Hepatic stellate cell (primary cell): ENCODE measurements around the gene ENTREP3.
A peak's percentile ranks its signal among the peaks of the same experiment; 100 is the strongest.
"Not testable (repeated sequence)": the region's sequence is repeated elsewhere in the genome, so short reads cannot be mapped to it uniquely, and the experiment has no call there.

Source experiments
- DNase-seq: peaks from one replicate; pipeline ENCODE4 v3.0.0; 2011; ENCODE audit warnings: low spot score

ENTREP3 gene

DNA sequence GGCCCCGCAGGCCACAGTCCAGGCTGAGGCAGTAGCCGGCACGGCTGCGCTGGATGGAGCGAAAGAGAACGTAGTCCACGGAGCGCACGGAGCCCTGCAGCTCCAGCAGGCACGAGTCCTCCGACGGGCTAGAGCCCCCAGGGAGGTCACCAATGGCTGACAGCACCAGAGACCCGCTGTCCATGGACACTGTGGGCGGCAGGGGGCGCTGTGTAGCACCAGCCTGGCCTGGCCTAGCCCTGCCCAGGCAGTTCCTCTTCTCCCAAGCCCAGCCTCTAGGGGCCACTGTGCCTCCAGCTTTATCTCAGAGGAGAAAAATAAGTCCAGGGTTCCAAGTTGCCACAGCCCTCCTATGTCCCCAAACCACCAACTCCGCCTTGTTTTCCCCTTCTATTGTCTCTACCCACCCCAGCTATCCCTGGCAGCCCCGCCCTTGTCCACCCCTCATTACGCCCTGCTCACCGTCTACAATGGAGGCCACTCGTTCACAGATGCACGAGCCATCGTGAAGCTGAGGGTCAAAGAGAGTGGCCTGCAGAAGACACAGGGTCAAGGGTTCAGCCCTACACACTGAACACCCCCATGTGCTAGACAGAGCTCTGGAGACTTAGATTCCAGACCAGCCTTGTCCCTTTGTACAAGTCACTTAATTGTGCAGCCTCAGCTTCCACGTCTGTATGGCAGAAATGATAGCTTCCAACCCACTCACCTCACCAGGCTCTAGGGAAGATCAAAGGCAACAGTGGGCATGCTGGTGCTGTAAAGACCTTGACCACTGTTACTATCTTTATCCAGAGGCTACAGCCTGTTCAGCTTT is 4.4 kb downstream of the ENTREP3 start:
- DNase-seq = peak; percentile 97

- no peak for DNase-seq
These were observed 5.0 kb downstream of the ENTREP3 start for GRCh38 chr1:155250246-155250632.

DNA sequence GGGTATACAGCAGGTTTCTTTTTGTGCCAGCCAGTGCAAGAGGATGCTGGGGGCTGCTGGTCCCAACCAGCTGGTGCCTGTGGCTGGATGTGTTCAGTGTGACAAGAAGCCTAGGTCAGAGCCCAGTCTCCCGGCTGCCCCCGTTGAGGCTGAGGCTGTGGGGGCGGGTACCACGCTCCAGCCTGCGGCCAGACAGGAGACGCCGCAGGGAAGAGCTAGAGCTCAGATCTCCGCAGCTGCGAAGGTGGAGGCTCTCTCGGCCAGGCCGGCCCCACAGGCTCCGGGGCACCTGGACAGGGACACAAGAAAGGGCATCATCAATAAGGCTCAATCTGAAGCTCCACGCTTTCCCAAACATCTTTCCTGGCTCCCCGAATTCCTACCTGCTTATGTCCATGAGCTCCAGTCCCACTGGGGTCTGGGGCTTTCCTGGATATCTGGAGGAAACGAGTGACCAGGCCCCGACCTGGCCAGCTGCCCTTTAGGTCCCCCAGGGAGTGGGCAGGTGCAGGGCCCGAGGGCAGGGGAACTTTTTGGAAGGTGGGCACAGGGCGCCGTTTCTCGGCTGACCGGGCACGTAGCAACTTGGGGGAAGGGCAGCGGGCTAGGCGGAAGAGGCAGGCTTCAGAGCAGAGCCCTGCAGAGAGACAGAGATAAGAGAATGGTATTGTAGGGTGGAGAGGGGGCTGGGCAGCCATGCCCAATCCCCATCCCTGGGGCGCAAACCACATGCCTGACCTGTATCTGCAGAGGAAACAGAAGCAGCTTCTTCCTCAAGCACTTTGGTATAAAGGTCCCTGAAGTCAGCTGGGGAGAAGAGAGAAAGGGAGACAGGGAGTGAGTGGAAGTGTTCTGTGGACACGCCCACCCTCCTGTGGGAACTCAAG is 7.4 kb downstream of the ENTREP3 start:
- no peak for DNase-seq

- not testable (repeated sequence) for DNase-seq
These were observed 8.5 kb downstream of the ENTREP3 start for GRCh38 chr1:155246796-155247195.

DNA sequence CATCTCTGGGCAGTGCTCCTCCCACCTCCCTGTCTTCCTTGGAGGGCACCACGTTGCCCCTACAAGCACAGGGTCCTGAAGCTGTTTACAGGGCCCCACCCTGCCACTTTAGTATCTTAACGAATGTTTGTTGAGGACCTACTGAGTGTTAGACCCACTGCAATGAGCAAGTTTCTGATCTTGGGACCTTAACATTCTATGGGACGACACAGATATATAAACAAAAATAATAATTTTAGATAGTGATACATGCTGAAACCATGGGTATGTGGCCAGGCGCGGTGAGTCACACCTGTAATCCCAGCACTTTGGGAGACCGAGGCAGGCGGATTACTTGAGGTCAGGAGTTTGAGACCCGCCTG is 10.1 kb downstream of the ENTREP3 start:
- DNase-seq = no peak

DNA sequence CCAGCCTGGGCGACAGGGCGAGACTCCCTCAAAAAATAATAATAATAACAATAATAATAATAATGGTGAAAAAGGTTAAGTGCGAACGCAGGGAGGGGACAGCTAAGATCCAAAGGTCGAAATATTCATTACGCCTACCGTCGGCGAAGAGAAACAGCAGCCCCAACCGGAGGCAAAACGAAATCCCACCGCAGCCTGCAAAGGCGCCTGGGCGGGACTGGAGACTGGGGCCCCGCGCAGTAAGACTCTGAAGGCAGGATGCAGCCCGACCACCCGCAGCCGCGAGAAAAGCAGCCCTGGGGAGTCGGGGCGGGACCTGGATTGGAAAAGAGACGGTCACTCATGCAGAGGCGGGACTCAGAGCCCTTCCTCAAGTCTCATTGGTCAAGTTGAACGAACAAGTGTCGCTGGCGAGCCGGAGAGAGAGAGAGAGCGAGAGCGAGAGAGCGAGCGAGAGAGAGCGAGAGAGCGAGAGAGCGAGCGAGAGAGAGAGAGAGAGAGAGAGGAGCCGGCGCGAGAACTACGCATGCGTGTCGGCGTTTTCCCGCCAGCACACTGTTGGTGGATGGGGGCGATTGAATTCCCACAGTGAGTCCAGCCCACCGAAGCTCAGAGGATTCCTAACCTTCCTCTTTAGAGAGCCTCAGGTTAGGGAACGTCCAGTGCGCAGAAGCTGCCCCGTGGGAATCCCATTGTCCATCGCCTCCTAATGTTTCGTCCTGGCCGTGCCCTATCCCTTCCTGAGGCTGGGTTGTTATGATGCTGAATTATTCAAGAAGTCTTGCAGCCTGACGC is 10.7 kb downstream of the ENTREP3 start:
- peak; percentile 96 for DNase-seq

DNA sequence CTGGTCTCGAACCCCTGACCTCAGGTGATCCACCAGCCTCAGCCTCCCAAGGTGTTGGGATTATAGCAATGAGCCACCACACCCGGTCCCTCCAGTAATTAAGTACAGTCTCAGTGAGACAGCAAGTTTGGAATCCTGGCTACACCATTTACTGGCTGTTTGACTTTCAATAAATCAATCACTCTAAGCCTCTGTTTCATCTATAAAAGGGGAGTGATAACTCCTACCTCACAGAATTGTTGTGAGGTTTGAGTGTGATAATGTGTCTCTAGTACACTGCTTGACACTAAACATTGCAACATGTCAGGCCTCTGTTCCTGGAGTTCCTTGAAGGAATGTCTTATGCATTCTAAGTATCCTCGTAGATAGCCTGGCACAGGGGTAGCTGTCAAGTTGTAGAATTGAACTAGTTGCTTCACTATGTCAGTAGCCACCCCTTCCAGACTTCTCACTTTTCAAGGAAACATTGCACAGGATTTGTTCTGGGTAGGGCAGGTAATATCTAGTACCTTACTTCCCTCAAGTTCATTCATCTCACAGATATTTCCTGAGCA is 12.4 kb downstream of the ENTREP3 start:
- no peak for DNase-seq

- DNase-seq = no peak
These were observed 13.4 kb downstream of the ENTREP3 start for GRCh38 chr1:155241841-155242264.

DNA sequence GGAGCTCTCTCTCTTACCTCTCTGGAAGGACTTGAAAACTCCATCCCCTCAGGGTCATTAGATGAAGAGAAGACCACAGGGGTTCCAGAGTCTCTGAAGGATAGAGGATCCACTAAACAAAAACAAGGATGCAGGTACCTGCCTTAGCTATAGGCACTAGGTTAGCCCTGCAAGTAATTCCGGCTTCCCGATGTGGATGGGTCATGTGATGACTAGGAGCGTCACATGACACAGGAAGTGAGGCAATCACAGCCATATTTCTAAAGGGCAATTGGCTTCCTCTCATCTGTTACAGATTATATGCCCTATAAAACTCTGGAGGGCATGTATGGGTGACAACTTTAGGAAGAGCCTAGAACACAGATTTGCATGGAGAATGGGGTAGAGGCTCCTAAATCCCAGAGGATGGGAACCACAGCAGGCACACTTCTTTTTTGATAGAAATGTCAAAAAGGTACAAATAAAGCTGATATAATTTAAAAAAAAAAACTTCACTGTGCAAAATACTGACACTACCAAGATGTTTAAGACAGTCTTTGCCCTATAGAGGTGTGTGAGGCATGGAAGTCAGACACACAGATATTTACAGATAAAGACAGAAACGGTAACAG is 14.1 kb downstream of the ENTREP3 start:
- DNase-seq = peak; percentile 80

DNA sequence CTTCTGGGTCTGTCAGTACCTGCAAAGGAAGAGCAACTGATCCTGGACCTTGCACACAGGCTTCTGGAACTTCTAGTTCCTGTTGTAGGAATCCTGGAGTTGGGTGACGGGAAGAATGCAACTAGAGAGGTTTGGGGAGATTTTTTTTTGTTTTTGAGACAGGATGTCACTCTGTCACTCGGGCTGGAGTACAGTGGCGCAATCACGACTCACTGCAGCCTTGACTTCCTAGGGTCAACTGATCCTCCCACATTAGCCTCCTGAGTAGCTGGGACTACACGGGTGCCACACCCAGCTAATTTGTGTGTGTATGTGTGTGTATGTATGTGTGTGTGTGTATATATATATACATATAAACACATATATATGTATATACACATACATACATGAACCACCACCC is 18.8 kb downstream of the ENTREP3 start:
- DNase-seq = no peak

DNA sequence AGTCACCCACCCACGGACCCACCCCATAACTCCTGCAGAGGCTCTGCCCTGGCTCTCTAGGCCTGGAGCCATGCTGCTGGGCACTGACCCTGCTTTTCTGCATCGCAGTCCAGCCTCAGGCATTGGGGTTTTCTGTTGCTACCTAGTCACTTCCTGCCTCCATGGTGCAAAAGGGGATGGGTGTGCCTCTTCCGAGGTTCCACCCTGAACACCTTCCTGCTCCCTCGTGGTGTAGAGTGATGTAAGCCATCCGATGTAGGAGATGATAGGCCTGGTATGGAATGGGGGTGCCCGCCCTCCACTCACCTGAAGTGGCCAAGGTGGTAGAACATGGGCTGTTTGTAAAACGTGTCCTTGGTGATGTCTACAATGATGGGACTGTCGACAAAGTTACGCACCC is 19.9 kb downstream of the ENTREP3 start:
- not testable (repeated sequence) for DNase-seq

- DNase-seq = not testable (repeated sequence)
These were observed 21.8 kb downstream of the ENTREP3 start for GRCh38 chr1:155233502-155233901.

DNA sequence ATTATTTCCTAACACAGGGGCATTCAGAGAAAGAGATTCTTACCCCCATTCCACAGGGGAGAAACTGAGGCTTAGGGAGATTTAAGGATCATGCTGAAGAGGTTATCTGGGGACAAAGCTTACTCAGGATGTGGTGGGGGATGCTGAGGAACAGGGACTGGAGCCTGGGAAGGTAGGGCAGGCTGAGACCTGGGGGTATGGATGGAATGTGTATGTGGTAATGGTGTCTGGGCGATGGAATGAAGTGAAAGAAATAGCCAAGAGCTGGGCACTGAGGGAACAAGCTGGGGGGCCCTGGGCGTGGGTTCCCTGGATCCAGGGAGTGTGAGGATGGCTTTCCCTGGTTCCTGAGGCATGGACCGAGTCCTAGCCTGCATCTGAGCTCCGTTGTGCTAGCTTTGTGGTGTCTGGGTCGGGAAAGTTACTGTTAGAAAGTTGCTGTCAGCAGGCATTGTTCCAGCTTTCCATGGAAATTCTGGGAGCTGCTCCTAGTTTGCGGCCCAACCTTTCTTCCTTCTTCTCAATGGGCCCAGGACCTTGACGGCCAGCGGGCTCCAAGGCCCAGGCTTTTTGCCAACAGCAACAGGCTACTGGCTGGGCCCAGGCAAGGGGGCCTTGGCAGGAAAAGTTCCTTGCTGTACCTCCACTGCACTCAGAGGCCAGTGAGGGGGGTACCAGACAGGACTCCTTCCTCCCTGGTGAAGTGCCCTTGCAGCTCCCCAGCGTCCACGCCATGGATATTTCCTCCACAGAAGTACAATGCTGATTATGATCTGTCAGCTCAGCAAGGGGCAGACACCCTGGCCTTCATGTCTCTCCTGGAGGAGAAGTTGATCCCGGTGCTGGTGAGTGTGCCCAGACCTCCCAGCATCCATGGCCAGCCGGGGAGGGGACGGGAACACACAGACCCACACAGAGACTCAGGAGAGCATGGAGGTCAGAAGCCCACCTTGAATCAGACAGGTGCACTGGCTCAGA is 23.0 kb downstream of the ENTREP3 start:
- DNase-seq = not testable (repeated sequence)

GRCh38 chr1:155231302-155231701 is 24.0 kb downstream of the ENTREP3 start:
- not testable (repeated sequence) for DNase-seq

GRCh38 chr1:155228096-155228427 is 27.2 kb downstream of the ENTREP3 start:
- no peak for DNase-seq

GRCh38 chr1:155227261-155228095 is 27.8 kb downstream of the ENTREP3 start:
- peak; percentile 100 for DNase-seq

DNA sequence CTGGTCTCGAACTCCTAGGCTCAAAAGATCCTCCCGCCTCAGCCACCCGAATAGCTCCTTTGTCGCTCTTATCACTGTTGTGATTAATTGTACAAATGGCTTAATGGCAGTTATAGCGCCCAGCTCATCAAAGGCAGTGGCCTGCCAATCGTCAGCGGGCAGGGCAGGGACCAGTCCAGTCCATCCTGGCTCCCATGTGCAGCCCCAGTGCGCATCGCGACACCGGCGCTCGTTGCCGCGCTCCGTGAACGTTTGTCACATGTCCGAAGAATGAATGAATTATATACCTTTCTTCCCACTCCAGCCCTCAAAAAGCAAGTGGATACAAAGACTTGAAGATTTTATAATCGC is 28.4 kb downstream of the ENTREP3 start:
- peak; percentile 52 for DNase-seq

DNA sequence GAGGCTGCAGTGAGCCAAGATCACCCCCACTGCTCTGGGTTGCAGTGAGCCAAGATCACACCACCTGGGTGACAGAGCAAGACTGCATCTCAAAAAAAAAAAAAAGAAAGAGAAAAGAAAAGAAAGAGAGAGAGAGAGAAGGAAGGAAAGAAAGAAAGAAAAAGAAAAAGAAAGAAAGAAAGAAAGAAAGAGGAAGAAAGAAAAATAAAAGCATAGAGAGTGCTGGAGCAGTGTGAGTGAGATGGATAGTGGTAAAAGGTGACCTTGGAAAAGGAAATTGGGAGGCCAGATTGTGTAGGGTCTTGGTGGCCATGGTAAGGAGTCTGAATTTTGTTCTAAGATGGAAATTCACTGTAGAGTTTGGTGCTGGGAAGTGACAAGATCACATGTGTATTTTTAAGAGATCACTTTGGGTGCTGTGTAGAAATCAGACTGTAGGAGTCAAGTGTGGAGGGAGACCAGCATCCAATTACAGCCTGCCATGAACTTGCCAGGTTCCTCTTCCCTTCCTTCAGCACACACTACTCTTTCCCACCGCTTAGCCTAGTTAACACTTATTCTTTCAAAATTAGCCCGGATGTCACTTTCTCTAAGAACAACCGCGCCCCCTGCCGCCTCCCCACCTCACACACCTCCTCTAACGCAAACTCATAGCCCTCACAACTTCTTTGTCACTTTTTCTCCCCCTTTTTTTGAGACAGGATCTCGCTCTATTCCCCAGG is 28.9 kb downstream of the ENTREP3 start:
- DNase-seq = peak; percentile 52

- DNase-seq = not testable (repeated sequence)
These were observed 29.9 kb downstream of the ENTREP3 start for GRCh38 chr1:155225404-155225759.
